ENCODE measurements around the gene DGUOK.

Gene DGUOK

GRCh38 chr2:74000666-74001065 lies 74.0 kb downstream of the DGUOK start:
- Histone ChIP-seq H3K4me3 (no peak overlapping the region), H3K4me1 (no peaks in the 10 kb centered on the region; the same call in 1 of the 2 replicates), H3K27me3 (ENCODE audit: low read depth) (no peaks in the 10 kb centered on the region), H3K36me3 (replicated peaks) (no peaks in the 10 kb centered on the region; the same call in 1 of the 2 replicates), H3K9me3 (no peaks in the 10 kb centered on the region)
- no peak for DNase-seq (ENCODE audit: low spot score in 2 of 2)
- in situ Hi-C loops (cut with MboI; ENCODE audit: low sequenced_read_pairs), result no loop called here

DNA sequence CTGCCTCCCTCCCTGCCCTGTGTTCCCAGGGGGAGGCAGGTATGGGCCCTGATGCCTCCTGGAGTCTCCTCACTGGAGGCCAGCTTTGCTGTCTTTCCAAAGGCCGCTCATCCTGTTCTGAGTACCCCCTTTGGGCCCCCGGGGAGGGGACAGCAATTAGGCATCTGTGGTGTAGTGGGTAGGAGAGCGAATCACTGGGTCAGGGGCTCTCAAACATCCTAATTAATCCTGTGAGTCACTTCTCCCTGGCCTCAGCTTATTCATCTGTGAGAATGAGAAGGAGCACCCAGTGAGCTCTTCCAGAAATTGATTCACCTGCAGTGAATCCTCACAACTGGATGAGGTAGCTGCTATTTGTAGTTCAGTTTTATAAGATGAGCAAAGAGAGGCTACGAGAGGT lies 74.4 kb downstream of the DGUOK start:
- Histone ChIP-seq H3K36me3 (replicated peaks) (no peaks in the 10 kb centered on the region; the same call in 1 of the 2 replicates), H3K9me3 (no peaks in the 10 kb centered on the region), H3K4me3 (no peak overlapping the region), H3K4me1 (no peaks in the 10 kb centered on the region; the same call in 1 of the 2 replicates), H3K27me3 (ENCODE audit: low read depth) (no peaks in the 10 kb centered on the region)
- in situ Hi-C loops (cut with MboI; ENCODE audit: low sequenced_read_pairs), result no loop called here
- DNase-seq (ENCODE audit: low spot score in 2 of 2), result no peak

GRCh38 chr2:74001781-74002504 lies 75.3 kb downstream of the DGUOK start:
- peak overlapping the region; percentile 38 for H3K4me3 ChIP-seq
- H3K36me3 ChIP-seq (replicated peaks), result no peaks in the 10 kb centered on the region; the same call in 1 of the 2 replicates
- in situ Hi-C loops (cut with MboI; ENCODE audit: low sequenced_read_pairs), result no loop called here
- H3K9me3 ChIP-seq, result no peaks in the 10 kb centered on the region
- DNase-seq (ENCODE audit: low spot score in 2 of 2), result no peak
- no peaks in the 10 kb centered on the region for H3K27me3 ChIP-seq (ENCODE audit: low read depth)
- H3K4me1 ChIP-seq, result peaks cover 4% of the 10 kb centered on the region

GRCh38 chr2:74002505-74003421 lies 76.1 kb downstream of the DGUOK start:
- H3K9me3 ChIP-seq, result no peaks in the 10 kb centered on the region
- no peaks in the 10 kb centered on the region; the same call in 1 of the 2 replicates for H3K36me3 ChIP-seq (replicated peaks)
- DNase-seq (ENCODE audit: low spot score in 2 of 2), result peak; percentile 86 to 90
- peaks cover 12% of the 10 kb centered on the region for H3K4me1 ChIP-seq
- H3K4me3 ChIP-seq, result peak overlapping the region; percentile 38
- no peaks in the 10 kb centered on the region for H3K27me3 ChIP-seq (ENCODE audit: low read depth)
- in situ Hi-C loops (cut with MboI; ENCODE audit: low sequenced_read_pairs), result no loop called here

DNA sequence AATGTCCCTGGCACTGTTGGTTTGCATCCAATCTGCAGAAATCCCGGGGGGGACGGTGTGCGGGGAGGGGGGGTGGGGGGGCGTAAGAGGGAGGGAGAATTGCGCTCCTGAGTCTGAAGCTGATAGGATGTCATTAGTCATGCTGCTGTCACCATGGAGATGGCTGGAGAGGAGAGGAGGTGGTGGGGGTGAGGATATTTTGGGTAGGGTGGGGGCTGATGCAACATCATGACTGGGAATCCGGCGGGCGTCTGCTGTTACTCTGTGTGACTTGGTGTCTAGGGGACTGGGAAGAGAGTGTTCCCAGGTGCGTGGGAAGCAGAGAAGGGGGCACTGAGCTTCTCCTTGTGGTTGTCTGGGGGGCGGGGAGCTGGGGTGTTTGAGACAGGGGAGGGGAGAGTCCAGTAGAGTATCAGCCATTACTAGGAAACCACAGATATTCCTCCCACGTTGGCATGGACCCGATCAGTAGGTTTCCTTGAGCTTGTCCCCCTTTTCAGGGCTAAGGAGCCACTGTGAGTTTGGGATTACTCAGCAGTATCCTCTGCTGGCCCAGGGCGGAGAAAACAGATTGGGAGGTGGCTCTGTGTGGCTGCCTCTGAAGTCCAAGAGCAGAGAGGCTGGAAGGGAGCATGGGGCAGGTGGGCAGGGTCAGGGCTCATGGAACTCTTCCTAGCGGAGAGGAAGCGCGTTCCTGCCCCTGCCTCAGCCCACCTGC lies 77.0 kb downstream of the DGUOK start:
- no peaks in the 10 kb centered on the region for H3K9me3 ChIP-seq
- H3K27me3 ChIP-seq (ENCODE audit: low read depth), result no peaks in the 10 kb centered on the region
- H3K4me3 ChIP-seq, result no peak overlapping the region
- DNase-seq (ENCODE audit: low spot score in 2 of 2), result no peak
- in situ Hi-C loops (cut with MboI; ENCODE audit: low sequenced_read_pairs), result no loop called here
- H3K36me3 ChIP-seq (replicated peaks), result no peaks in the 10 kb centered on the region; the same call in 1 of the 2 replicates
- H3K4me1 ChIP-seq, result peaks cover 20% of the 10 kb centered on the region

DNA sequence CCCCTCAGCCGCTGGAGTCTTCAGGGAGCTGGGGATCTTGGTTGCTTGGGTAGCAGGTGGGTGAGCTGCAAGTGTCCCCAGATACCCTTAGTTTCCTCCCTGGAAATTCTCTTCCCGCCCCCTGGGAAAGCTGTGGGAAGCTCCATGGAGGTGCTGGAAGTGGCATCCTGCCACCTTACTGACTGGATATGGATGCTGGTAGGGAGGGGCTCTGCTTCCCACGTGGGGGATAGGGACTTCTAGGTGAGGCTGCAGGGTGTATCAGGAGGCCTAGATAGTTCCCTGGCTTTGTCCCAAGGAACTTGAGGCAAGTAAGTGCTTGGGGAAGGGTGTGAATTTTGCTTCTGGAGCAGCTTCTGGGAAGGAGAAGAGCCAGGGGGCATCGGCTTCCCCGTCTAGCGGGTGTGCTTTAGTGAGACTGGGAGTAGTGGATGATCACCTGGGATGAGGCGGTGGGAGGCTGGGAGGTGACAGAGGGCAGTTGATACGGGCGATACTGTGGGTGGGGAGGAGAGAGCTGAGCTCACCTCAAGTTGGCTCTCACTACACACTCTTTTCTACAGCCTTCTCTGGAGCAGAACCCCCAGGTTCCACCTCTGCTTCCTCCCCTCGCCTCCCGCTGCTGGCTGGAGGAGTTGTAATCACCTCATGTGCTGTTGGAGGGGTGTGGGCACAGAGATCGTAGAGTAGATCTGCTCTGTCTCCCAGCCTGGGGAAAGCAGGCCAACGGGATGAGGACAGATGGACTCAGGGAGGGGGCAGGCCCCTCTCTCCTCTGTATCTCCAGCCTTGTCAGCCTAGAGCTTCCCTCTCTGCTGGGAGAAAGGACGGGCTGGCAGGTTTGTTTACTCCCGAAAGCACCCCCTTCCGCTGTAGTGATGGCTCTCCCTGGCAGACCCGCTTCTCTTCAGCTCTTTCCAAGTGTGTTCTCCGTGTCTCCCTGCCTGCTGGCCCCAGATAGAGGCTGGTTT lies 77.8 kb downstream of the DGUOK start:
- H3K9me3 ChIP-seq, result no peaks in the 10 kb centered on the region
- DNase-seq (ENCODE audit: low spot score in 2 of 2), result no peak
- H3K27me3 ChIP-seq (ENCODE audit: low read depth), result no peaks in the 10 kb centered on the region
- no peaks in the 10 kb centered on the region for H3K36me3 ChIP-seq (replicated peaks)
- H3K4me3 ChIP-seq, result no peak overlapping the region
- in situ Hi-C loops (cut with MboI; ENCODE audit: low sequenced_read_pairs), result no loop called here
- H3K4me1 ChIP-seq, result peaks cover 26% of the 10 kb centered on the region

GRCh38 chr2:74005786-74006185 lies 79.1 kb downstream of the DGUOK start:
- in situ Hi-C loops (cut with MboI; ENCODE audit: low sequenced_read_pairs), result no loop called here
- no peaks in the 10 kb centered on the region for H3K27me3 ChIP-seq (ENCODE audit: low read depth)
- H3K4me1 ChIP-seq, result peaks cover 26% of the 10 kb centered on the region
- DNase-seq (ENCODE audit: low spot score in 2 of 2), result no peak
- H3K36me3 ChIP-seq (replicated peaks), result no peaks in the 10 kb centered on the region
- no peaks in the 10 kb centered on the region for H3K9me3 ChIP-seq
- H3K4me3 ChIP-seq, result no peak overlapping the region

DNA sequence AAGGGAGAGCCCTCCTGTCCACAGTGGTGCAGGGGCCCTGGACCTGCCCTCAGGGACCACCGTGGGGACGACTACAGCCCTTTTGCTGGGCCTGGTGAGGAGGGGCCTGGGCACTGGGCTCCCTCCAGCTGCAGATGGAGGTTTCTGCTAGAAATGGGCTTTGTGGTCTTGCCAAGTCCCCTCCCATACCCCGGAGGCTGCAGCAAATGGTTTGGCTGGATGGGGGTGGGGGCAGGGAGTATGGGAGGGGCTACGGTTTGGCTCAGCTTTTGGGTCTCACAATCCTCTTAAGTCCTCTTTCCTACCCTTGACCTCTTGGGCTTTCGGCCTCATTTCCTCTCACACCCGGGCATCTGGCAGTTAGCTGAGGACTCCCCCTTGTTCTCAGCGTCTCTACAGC lies 79.8 kb downstream of the DGUOK start:
- DNase-seq (ENCODE audit: low spot score in 2 of 2), result no peak
- Histone ChIP-seq H3K36me3 (replicated peaks) (no peaks in the 10 kb centered on the region), H3K4me1 (peaks cover 26% of the 10 kb centered on the region), H3K9me3 (no peaks in the 10 kb centered on the region), H3K27me3 (ENCODE audit: low read depth) (no peaks in the 10 kb centered on the region), H3K4me3 (no peak overlapping the region)
- in situ Hi-C loops (cut with MboI; ENCODE audit: low sequenced_read_pairs), result no loop called here

DNA sequence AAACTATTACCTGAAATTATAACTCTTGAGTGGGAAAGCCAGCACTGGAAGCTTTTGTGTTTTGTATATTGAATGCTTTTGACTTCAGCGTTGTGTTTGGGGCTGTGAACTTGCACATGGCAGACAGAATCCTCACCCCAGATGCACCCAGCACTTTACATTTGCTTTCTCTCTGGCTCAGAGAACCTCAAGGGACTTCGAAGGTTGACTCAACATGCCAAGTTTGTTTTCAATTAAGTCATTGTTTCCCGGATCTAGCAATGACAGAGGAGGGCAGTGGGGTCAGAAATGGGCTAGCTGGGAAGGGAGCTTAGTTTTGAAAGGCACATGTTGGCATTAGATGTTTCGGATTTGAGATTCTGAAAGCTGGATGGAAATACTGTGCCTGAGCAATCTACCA lies 80.4 kb downstream of the DGUOK start:
- DNase-seq (ENCODE audit: low spot score in 2 of 2), result no peak
- Histone ChIP-seq H3K9me3 (no peaks in the 10 kb centered on the region), H3K4me3 (no peak overlapping the region), H3K36me3 (replicated peaks) (no peaks in the 10 kb centered on the region), H3K4me1 (peaks cover 26% of the 10 kb centered on the region), H3K27me3 (ENCODE audit: low read depth) (no peaks in the 10 kb centered on the region)
- in situ Hi-C loops (cut with MboI; ENCODE audit: low sequenced_read_pairs), result no loop called here

- H3K4me3 ChIP-seq, result no peak overlapping the region
- H3K36me3 ChIP-seq (replicated peaks), result no peaks in the 10 kb centered on the region
- DNase-seq (ENCODE audit: low spot score in 2 of 2), result no peak
- no peaks in the 10 kb centered on the region for H3K9me3 ChIP-seq
- peaks cover 26% of the 10 kb centered on the region for H3K4me1 ChIP-seq
- in situ Hi-C loops (cut with MboI; ENCODE audit: low sequenced_read_pairs), result no loop called here
- no peaks in the 10 kb centered on the region for H3K27me3 ChIP-seq (ENCODE audit: low read depth)
These were observed 81.0 kb downstream of the DGUOK start for GRCh38 chr2:74007711-74008110.

Measured in HAP-1 (cell line).